GM21381 (cell line): ENCODE data around the gene RPTOR.

Experiments used
- ATAC-seq: cut with Tn5 transposase; IDR thresholded peaks from one replicate; pipeline ENCODE4 v1.9.1; 2021; ENCODE audit warnings: mild to moderate bottlenecking, moderate library complexity; ENCODE audit not compliant: unreplicated experiment

RPTOR gene

GRCh38 chr17:80835816-80836657 lies 291.4 kb downstream of the RPTOR start:
- no peak for ATAC-seq

- ATAC-seq, result no peak
These were observed 292.0 kb downstream of the RPTOR start for GRCh38 chr17:80836658-80836965.

- ATAC-seq, result no peak
These were observed 292.4 kb downstream of the RPTOR start for GRCh38 chr17:80836971-80837481.

DNA sequence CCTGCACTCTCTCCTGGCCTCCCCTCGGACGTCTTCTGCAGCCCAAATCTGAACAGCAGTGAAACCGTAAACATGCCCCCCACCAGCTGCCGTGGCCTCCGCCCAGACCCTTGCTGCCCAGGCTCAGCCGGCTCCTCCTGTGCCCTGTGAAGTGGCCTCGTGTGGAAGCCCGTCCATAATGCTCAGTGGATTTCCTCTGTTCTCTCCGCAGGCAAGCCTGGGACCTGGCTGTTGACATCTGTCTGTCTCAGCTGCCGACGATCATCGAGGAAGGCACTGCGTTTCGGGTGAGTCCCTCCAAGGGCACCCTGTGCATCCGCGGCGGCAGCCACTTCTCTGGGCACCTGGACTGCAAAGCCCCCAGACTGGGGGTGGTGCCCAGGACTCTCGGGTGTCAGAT lies 293.1 kb downstream of the RPTOR start:
- ATAC-seq, result no peak

DNA sequence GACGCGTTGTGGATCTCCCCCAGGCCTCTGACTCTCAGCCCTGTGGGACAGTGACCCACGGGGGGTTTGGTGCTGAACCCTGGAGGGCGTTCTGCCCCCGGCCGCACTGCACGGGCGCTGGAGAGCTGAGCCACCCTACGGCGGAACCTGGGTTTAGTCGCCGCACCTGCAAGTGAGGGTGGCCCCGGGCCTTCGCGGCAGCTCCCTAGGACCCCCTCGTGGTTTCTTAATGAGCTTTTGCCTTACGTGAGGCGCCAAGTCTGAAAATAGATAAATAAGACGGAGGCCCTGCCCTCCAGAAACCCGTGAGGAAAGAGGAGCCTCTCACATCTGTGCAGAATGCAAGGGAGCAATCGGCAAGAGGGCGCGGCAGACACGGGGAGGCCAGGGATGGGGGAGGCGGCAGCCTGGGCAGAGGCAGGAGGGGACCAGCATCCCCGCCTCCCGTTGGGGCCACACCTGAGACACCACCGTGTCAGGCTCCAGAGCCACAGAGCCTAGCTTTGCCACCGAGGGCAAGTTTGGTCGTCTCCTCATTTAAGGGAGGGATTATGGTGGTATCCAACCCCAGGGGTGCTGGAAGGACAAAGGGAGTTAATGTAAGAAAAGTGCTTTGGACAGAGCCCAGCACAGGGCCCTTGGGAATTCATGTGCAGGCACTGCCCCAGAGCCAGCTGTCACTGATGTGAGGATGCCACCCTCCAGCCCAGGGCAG lies 293.8 kb downstream of the RPTOR start:
- ATAC-seq, result no peak

DNA sequence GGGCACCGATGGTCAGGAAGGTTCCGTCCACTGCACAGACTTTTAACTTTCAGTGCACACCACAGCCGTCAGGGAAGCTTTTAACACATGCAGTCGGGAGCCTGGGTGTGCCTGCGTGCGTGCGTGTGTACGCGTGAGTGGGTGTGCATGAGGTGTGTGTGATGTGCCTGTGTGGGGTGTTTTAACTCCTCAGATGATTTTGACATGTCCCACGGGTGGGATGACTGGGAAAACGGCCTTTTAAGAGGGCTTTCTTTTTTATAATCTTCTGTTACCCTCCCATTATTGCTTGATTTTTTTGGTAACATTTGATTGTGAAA lies 294.3 kb downstream of the RPTOR start:
- no peak for ATAC-seq

DNA sequence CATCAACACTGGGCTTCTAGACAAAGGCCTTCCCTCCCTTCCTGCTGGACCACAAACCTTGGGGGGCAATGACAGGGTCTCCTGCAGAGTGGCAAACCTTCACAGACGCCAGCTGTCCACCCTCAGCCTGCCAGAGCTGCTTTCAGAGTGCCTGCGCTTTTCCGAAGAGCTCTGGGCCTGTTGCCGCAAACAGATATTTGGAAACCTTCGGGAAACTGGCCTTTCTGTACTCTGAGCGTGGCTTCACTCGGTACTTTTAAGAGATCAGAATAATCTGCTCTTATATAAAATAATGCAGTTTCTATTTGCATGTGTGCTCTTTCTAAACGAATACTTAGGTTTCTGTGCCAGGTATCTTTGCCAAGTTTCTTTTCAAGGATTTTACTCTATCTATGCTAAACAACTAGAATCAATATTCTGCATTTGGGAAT lies 294.9 kb downstream of the RPTOR start:
- no peak for ATAC-seq

DNA sequence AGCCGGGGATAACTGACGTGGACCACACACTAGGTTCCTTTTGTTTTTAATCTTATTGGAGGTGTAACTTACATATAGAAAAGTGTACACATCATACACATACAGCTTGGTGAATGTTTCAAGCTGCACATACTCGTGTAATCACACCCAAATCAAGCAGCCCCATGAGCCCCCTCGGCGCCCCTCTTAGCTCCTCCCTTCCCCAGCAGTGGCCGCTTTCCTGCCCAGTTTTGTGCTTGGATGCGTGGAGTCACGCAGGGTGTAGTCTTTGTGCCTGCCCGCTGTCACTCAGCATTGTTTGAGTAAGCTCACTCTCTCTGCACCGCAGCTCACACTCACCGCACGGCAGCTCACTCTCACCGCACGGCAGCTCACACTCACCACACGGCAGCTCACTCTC lies 295.3 kb downstream of the RPTOR start:
- ATAC-seq, result no peak

DNA sequence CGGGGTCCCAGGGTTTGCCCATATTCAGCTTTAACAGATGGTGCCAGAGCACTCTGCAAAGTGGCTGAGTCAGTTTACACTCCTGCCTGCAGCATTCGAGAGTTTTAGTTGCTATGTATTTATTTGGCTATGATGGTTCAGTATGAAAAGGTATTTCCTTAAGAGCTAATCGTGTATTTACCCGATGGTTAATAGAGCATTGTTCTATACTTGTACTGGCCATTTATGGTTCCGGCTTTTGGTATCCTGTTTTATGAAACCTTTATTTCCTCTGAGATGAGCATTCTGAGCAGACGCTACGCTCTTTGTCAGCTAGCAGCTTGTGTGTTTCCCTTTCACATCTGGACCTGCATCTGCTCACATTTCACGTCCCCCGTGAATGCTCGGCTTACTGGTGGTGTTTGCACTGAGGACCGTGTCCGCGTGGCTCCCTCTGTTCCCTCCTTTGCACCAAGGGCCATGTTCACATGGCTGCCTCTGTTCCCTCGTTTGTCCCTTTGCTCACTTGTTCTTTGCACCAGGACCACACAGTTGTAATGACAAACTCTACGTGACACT lies 297.9 kb downstream of the RPTOR start:
- no peak for ATAC-seq

DNA sequence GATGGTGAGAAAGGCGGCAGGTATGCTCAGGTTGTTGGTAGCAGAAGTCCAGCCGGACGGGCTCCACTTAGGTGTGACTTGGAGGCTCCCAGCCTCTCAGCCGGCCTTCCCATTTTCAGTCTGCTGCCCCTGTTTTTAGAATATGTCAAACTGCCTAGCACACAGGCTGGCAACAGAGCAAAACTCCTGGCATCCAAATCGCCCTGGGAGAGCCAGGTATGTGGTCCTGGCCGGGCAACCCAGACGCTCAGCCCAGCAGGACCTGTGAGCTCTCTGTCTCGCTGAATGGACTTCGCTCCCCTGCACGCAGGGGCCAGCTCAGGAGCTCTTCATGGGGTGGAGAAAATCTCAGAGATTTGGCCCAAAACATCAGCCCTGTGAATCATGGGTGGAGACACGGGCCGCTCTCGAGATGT lies 299.1 kb downstream of the RPTOR start:
- ATAC-seq, result no peak

DNA sequence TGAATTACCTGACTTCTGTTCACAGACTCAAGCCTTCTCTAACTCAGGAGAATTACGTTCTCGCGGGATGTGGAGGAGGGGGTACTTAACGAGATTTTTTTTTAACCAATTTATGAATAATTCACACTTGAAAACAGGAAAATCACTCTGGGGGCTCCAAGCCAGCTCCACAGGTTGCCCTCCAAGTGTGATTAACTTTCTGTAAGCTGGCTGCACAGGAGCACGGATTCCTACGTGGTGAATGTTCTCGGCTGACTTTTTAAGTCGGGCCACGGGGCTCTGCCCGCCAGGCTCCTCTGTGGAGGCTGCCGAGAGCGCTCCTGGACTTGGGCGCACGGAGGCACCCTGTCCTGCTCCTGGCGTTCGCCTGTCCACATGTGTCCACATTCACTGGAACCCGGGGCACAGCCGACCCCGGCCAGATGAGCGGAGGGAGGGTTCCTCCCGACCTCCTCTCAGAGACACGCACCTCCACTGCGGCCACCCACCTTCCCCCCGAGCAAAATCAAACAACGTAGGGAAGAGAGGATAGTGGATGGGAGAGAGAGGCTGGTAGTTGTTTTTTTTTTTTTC lies 299.9 kb downstream of the RPTOR start:
- ATAC-seq, result no peak

DNA sequence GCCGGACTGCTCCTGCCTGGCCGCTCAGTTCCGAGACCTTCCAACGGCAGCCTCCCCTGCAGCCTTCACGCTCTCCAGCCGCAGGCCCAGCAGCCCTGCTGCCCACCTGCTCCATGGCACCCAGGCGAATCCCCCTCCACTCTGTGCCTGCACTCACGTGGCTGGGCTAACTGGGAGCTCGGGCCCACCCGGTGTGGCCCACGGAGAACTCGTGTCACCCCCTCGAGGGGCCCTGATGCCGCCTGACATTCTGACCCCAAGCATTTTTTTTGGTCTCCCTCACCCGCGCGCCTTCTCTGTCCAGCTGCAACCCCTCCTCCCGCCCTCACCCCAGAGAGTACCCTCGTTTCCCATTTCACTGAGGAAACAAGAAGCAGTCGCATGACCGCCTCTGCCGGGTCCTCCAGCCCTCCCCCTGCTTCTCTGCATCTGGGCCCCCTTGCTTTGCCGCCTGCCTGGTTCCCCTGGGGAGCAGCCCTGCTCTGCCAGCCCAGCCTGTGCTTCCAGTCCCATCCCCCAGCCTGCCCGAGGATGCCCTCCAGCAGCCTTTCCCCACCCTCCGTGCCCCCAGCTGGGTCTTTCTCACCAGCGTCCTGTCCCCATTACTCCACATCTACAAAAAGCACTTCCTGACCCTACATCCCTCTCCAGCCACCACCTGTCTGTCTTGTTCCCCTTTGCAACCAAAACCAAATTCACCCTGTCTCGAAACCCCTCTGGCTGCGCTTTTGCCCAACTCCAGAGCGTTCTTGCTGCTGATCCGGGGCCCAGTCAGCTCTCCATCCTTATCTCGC lies 300.6 kb downstream of the RPTOR start:
- no peak for ATAC-seq

DNA sequence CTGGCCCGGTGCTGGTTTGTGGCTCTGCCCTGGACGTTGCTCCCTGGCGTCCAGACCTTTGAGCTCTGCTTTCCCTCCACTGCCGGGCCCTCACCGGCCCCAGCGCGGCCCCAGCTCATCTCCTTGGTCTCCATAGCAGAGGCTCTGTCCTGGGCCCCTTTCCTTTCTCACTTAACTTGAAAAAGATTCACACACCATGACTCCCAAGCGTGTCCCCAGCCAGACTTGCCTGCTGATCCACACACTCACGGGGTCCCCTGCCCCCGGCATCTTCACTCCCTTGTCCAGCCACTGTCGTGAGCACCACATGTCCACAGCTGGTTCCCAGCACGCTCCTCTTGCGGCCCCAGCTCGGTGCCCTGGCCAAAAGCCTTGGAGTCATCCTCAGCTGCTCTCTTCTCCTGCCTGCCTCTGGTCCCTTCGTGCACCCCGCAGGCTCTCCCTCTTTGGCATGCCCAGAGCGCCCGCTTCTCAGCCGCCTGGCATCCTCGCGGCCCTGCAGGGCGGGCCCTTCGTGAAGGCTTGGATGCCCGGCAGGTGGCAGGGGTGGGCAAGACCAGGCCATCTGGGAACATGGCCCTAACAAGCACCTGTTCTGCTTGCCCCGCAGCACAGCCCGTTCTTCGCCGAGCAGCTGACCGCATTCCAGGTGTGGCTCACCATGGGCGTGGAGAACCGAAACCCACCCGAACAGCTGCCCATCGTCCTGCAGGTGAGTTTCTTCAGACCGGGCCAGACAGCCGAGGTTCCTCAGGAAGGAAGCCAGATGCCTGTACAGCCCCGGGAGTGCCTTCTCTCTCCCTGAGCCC lies 301.4 kb downstream of the RPTOR start:
- ATAC-seq, result no peak

DNA sequence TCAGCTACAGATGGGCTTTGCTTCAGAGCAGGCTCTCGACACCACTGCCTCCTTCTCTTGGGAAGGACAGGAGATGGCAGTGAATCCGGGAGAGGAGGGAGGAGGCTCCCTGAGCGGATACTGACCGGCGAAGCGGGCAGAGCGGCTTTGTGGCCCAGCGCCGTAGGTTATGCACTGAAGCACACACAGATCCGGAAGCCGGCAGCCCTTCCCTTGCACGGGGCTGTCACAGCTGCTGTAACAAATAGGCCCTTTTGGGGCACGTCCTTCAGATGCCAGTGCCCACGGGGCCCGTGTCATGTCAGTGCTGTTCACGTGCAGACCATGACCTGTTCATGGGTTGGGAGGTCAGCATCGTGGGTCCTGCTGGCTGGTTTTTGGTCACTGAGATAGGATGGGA lies 302.3 kb downstream of the RPTOR start:
- no peak for ATAC-seq

DNA sequence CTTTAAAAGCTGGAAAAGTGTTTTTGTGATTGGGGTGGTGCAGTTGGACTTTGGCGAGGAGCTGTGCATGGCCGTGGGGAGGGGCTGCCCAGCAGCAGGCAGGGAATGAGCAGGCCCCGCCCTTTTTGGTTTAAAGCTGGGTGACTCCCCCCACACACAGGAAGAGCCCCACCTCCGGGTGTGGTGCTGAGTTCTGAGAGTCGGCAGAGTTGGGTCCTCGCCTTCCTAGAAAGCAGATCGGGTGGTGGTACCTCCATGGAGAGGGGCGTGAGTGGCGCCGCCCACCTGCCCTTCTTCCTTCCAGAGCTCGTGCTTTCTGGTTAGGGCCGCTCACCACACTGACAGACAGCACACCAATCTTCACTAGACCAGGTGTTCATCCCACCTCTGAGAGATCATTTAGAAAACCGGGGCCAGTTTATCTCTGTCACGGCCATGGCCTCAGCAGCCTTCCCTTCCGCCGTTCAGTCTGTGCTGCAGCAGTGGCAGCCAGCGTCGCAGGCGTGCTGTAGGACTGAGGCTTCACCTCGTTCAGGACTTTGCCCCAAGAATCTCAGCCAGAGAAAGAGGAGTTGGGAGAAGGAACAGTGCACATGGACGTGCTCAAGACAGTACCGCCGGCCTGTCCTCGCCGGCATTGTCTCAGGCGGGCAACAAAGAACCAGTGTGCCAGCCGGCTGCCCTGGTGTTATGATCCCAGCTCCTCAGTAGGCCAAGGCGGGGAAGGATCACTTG lies 303.0 kb downstream of the RPTOR start:
- ATAC-seq, result no peak

GRCh38 chr17:80848449-80849102 lies 303.9 kb downstream of the RPTOR start:
- no peak for ATAC-seq

DNA sequence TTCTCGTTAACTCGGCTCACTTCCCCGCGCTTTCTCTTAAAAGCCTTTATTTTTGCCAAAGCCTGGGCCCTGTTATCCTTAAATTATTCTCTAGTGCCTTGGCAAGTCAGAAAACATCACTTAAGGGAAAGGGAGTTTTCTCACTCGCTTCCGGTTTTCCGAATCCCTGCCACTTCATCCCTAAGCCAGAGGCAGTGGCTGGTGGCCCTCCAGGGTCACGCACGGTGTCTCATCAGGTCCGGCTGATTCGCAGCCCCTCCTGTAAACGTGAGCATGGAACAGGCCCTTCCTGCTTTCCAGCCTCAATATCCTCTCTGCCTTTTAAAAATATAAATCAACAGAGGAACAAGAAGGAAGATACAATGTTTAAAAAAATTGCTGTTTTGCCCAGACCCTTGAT lies 304.5 kb downstream of the RPTOR start:
- ATAC-seq, result no peak

DNA sequence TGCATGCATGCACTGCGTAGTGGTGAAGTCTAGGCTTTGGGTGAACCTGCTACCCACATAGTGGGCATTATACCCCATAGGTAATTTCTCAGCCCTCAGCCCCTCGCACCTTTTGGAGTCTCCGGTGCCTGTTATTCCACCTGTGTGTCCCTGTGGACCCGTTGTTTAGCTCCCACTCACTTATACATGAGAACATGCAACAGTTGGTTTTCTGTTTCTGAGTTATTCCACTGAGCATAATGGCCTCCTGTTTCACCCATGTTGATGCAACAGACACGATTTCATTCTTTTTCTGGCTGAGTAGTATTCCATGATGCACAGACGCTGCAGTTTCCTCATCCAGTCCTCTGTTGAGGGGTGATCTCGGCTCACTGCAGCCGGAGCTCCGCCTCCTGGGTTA lies 305.5 kb downstream of the RPTOR start:
- no peak for ATAC-seq

GRCh38 chr17:80850817-80851216 lies 306.2 kb downstream of the RPTOR start:
- no peak for ATAC-seq
